ENCODE data around the gene REEP3. TPM values are rescaled to one million over a fixed set of nuclear protein-coding genes. Genes with fewer than 3 reads are reported as not detected.

REEP3 gene
- total and polyA plus RNA-seq, 2 experiments from 2014 or later: 44.2 to 49.2 TPM

DNA sequence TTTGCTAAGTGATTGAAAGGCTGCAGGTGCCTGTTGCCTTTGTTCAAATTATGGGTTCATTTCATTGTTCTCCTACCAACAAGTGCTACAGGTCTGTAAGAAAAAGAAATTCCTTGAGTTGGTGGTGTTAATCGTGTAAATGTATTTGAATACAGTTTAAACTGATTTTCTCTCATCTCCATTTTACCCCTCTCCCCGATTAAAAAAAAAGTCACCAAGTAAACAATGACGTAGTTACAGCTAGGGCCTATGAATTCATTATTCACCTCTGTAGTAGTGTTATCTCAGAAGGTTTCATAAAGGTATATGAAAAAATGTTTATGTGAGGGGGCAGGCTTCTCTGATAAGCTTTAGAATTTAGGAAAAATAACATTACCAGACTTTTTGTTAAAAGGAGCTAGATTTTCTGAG lies 1.1 kb downstream of the REEP3 start:
- Histone ChIP-seq H3K4me3 (peak overlapping the region; percentile 93), H3K9me3 (ENCODE audit: low read depth) (no peaks in the 10 kb centered on the region), H3K27ac (peak overlapping the region; percentile 100), H3K27me3 (no peaks in the 10 kb centered on the region), H3K4me1 (ENCODE audit: low read depth) (peaks cover 31% of the 10 kb centered on the region), H3K36me3 (no peaks in the 10 kb centered on the region)
- peak in 1 of 2 donors; percentile 8 for DNase-seq (ENCODE audit: low read depth in 1 of 2, low spot score in 1 of 2)
- TF ChIP-seq CTCF (IDR thresholded peaks at IDR 0.05; ENCODE audit: low read depth, low read length): no peak

DNA sequence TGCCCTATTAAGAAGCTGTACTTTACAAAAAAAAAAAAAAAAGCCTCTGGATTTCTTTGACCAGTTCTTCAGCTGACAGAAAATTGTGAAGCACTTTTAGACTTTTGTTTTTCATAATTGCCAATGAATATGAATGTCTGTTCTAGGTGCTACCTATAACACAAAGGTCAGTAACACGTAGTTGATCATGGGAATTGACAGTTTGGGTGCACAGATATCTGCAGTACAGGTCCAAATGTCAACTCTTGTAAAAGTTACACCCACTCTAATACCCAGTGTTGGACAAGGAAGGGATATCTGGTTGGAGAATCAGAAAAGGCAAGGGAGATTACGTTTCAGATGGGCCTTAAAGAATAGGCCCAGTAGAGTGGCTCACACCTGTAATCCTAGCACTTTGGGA lies 1.8 kb downstream of the REEP3 start:
- Histone ChIP-seq H3K9me3 (ENCODE audit: low read depth) (no peaks in the 10 kb centered on the region), H3K27me3 (no peaks in the 10 kb centered on the region), H3K36me3 (no peaks in the 10 kb centered on the region), H3K27ac (peak overlapping the region; percentile 100), H3K4me1 (ENCODE audit: low read depth) (peaks cover 27% of the 10 kb centered on the region), H3K4me3 (peak overlapping the region; percentile 93)
- DNase-seq (ENCODE audit: low read depth in 1 of 2, low spot score in 1 of 2): no peak
- TF ChIP-seq CTCF (IDR thresholded peaks at IDR 0.05; ENCODE audit: low read depth, low read length): no peak

GRCh38 chr10:63525021-63525420 lies 3.8 kb downstream of the REEP3 start:
- Histone ChIP-seq H3K27me3 (no peaks in the 10 kb centered on the region), H3K36me3 (no peaks in the 10 kb centered on the region), H3K27ac (no peak overlapping the region), H3K4me1 (ENCODE audit: low read depth) (peaks cover 26% of the 10 kb centered on the region), H3K9me3 (ENCODE audit: low read depth) (no peaks in the 10 kb centered on the region), H3K4me3 (no peak overlapping the region)
- DNase-seq (ENCODE audit: low read depth in 1 of 2, low spot score in 1 of 2): no peak
- TF ChIP-seq CTCF (IDR thresholded peaks at IDR 0.05; ENCODE audit: low read depth, low read length): no peak

DNA sequence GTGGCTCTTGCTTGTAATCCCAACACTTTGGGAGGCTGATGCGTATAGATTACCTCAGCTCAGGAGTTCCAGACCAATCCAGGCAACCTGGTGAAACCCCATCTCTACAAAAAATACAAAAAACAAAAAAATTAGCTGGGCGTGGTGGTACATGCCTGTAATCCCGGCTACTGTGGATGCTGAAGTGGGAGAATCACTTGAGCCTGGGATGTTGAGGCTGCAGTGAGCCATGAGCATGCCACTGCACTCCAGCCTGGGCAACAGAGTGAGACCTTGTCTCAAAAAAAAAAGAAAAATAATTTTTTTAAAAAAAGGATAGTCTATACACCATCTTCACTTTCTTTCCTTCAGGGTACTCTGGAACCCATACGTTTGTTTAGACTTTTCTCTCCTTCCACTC lies 6.2 kb downstream of the REEP3 start:
- DNase-seq (ENCODE audit: low read depth in 1 of 2, low spot score in 1 of 2): no peak
- Histone ChIP-seq H3K36me3 (no peaks in the 10 kb centered on the region), H3K27me3 (no peaks in the 10 kb centered on the region), H3K4me1 (ENCODE audit: low read depth) (peaks cover 27% of the 10 kb centered on the region), H3K27ac (no peak overlapping the region), H3K4me3 (no peak overlapping the region), H3K9me3 (ENCODE audit: low read depth) (no peaks in the 10 kb centered on the region)
- TF ChIP-seq CTCF (IDR thresholded peaks at IDR 0.05; ENCODE audit: low read depth, low read length): no peak

DNA sequence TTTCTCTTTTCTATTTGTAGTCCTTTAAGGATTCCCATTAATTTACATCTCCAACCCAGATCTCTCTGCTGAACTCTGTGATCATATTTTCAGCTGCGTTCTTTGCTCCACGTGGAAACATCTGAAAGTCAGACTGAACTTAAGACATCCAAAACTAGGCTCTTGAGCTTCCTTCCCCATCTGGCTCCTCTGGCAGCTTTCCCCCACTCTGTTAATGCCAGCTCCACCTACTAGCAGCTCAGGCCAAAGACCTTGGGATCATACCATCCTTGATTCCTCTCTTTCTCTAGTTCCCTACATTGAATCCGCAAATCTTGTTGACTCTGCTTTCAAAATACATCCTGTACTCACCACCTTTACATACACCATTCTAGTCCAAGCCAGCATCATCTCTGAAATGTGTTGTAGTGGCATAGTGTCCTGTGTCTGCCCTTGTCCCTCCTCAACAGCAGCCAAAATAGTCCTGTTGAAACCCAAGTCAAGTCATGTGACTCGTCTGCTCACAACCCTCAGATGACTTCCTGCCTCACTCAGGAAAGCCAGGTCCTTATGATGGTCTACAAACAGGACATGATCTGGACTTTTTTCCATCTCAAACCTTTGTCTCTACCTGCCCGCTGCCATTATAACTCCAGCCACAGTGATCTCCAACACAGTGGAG lies 7.0 kb downstream of the REEP3 start:
- no peaks in the 10 kb centered on the region for H3K27me3 ChIP-seq
- no peak for TF ChIP-seq CTCF (IDR thresholded peaks at IDR 0.05; ENCODE audit: low read depth, low read length)
- H3K4me3 ChIP-seq: no peak overlapping the region
- H3K4me1 ChIP-seq (ENCODE audit: low read depth): peaks cover 19% of the 10 kb centered on the region
- DNase-seq (ENCODE audit: low read depth in 1 of 2, low spot score in 1 of 2): no peak
- no peaks in the 10 kb centered on the region for H3K36me3 ChIP-seq
- H3K27ac ChIP-seq: no peak overlapping the region
- no peaks in the 10 kb centered on the region for H3K9me3 ChIP-seq (ENCODE audit: low read depth)
